GM04503 (cell line): ENCODE results near the gene APBA1.
"Not testable (repeated sequence)": the region's sequence is repeated elsewhere in the genome, so short reads cannot be mapped to it uniquely, and the experiment has no call there.

Experiments used
- DNase-seq: peaks from one replicate; pipeline ENCODE4 v3.0.0-alpha.2; 2012; ENCODE audit warnings: low read depth

The APBA1 gene

DNA sequence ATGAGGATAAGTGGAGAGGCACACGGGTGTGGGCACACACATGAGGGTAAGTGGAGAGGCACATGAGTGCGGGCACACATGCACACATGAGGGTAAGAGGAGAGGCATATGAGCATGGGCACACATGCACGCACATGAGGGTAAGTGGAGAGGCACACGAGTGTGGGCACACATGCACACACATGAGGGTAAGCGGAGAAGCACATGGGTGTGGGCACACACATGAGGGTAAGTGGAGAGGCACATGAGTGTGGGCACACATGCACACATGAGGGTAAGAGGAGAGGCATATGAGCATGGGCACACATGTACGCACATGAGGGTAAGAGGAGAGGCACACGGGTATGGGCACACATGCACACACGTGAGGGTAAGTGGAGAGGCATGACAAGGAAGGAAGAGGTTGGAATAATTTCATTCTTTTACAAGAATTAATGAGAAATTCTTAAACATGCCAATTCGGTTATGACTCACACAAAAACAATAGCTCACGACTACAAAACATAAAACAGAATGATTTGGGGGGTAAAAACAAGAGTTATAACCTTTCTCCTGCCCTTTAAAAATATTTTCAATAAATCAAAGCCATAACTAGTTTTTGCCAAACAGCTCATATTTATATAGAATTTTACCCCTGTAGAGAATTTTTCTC is 67.5 kb downstream of the APBA1 start:
- DNase-seq, result no peak

DNA sequence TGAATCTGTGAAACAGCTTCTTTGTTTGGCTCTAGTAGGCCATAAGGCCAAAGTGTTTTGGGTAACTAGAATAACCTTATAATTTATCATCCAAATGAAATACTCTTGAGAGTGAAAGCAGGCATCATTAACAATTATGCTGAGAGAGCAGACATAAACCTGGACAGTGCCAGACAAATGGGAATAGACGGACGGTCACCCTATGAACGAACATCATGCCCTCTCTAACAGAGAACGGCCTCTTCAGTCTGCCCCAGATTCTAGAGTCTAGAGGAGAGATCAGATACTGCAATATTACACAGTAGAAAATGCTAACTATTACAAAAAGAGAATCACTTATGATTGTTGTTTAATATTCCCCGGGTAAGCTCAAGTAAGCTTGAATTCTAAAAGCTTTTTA is 68.5 kb downstream of the APBA1 start:
- DNase-seq, result no peak

DNA sequence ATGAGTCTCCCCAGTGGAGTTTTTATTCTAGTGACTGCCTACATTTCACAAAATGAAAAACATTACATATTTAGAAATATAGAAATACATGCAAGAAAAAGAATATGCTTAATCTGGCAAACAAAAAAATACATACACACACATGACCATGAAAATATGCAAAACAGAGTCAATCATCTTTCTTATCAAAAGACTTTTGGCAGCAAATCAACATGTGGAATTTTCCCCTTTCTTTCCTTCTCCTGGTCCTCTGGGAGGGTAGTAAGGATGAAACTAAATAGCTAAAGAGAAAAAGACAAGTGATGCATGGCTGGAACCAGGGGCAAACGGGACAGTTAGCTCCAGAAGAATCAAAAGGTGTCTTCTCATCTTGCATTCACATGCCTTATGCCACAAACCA is 69.4 kb downstream of the APBA1 start:
- DNase-seq, result no peak

DNA sequence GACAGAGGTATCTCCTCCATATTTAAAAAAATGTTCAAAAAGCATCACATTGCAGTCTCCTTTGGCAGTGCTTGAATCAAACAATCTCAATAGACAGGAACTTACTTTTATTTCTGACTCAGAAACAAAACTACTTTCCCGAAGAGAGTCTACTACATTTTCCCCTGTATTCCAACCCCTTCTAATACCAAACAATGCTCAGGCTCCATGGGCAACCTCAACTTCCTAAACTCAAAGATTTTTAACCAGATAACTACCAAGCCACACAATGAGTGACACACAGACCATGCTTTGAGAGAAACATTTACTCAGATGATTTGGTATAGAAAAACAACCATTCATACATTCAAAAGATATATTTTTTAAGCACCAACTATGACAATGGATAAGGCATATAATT is 70.5 kb downstream of the APBA1 start:
- no peak for DNase-seq

DNA sequence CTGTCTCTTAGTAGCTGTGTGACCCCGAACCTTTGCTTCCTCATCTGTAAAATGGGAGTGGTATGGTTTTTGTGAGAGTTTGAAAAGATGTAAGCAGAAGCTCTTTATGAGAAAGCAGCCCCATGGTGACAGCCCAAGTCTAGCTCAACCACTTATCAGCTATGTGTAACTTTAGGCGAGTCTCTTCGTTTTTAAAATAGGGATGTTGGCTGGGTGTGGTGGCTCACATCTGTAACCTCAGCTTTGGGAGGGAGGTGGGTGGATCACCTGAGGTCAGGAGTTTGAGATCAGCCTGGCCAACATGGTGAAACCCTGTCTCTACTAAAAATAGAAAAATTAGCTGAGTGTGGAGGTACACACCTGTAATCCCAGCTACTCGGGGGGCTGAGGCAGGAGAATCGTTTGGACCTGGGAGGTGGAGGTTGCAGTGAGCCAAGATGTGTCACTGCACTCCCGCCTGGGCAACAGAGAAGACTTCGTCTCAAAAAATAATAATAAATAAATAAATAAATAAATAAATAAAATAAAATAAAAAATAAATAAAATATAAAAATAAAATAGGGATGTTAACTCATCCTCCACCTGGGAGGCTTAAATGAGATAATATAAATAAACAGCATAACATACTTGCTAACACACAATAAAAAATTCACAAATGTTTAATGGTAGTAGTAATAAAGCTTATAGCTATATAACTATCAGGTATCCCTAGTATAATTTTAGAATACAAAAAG is 71.7 kb downstream of the APBA1 start:
- no peak for DNase-seq

DNA sequence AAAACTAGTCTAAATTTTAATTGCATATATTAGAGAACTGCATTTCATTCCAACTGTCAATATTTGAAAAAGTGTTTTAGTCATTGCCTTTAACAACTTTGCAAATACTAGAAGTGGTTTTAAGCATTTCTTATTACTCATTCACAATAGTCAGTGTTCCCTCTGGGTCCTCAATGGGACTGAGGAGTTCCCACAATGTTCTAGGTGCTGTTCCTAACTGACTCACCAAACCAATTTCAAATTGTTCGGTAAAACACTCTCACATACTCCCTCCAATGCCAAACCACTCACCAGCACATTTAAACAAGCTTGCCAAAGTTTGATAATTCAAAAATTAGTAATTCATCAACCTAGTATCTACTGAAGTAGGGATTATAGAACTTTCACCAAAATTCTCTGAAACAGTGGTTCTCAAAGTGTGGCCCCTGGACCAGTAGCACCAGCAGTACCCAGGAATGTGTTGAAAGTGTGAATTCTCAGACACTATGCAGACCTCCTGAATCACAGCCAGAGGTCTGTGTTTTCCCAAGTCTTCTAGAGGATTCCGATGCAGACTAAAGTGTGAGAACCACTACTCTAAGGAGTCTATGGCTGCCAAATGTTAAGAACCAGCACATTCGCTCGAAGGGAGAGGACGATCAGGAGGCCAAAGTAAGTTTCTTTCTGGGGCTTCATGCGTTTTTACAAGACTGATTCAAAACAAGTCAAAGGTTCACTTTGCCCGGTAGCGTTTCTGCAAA is 72.8 kb downstream of the APBA1 start:
- no peak for DNase-seq

DNA sequence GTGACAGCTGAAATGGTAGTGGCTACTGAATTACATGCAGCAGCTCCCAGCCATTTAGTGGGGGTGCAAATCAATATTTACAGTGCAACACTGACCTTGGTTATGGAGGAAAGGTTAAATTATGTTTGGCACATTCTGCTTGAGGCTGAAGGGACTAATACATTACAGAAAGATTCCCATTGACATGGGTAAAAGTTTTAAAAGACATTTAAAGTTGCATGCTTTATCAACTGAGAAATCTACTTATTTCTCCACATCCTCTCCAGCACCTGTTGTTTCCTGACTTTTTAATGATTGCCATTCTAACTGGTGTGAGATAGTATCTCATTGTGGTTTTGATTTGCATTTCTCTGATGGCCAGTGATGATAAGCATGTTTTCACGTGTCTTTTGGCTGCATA is 75.3 kb downstream of the APBA1 start:
- DNase-seq, result not testable (repeated sequence)

DNA sequence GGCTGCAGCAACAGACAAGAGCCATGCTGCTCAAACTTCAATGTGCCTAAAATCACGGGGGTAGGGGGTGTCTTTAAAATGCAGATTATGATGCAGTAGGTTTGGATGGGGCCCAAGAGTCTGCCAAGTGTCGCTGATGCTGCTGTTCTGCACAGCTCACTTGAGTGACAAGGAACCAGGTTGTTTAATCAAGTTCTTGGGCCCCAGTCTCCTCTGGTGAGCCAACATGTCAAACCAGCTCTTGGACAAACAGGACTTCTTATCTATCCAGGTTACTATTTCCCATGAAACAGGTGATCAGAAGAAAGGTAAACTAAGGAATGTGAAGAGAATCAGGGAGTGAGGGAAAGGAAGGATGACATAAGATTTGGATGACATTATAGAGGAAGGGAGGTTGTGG is 78.0 kb downstream of the APBA1 start:
- DNase-seq, result no peak

DNA sequence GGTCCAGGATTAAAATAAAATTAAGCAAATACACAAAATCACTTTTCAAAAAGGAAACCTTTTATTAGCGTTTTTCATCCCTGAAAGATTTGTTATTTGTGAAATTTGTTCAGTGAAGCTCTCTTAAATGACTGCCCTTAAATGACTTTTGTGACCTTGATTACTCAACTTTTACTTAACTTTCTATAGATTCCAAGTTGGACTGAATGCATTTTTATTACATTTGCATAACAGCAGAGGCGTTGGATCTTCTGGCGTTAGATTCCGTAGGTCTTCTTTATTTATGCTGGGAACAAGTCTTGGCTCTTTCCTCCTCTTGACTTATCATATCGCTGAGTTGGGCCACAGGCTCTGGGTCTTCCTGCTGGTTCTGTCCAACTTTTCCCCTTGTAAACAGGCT is 78.4 kb downstream of the APBA1 start:
- DNase-seq, result no peak

DNA sequence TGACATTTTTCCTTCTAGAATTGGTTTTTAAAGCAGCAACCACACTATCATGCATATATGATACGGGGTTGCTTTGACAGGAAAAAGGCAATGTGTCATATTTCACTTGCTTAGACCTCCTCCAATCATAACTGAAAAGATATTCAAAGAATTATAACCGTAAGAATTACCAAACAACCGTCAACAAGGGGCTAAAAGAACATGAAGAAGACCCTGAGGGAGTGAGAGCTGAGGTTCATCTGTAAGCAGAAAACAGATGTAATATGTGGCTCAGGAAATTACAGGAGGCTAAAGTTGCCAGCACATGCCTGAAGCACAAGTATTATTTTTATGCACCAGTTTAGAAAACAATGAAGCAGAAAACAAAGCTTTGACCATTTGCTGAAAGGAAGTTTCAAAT is 78.9 kb downstream of the APBA1 start:
- DNase-seq, result no peak

DNA sequence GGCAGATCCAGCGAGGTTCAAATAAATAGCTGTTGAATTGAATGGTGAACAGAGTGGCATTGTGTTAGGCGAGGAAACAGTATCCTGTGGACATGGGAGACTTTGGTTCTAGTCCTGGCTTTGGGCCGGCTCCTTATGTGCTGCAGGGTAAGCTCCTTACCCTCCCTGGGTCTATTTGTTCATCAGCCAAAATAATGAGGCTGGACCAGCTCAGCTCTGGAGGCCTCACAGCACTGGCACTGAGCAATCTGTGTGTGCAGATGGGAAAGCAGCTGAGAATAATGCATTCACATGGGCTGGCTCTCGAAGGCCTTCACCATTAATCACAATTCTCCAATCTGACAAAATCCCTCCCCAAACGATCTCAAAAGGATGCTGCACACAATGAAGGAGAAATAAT is 81.9 kb downstream of the APBA1 start:
- no peak for DNase-seq

DNA sequence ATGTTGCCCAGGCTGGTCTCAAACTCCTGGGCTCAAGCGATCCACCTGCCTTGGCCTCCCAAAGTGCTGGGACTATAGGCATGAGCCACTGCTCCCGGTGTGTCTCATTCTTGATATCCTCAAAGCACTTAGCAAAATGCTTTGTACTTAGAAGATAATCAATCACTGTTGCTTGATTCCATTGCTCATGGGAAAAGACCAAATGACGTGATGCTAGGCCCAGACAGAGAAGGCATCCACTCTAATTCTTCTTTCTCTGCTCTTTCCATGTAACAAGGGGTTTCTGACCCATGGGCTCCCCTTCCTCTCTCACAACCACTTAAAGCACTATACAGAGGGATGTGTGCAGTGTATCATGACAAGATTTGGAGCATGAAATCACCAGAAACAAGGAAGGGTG is 83.0 kb downstream of the APBA1 start:
- DNase-seq, result no peak

DNA sequence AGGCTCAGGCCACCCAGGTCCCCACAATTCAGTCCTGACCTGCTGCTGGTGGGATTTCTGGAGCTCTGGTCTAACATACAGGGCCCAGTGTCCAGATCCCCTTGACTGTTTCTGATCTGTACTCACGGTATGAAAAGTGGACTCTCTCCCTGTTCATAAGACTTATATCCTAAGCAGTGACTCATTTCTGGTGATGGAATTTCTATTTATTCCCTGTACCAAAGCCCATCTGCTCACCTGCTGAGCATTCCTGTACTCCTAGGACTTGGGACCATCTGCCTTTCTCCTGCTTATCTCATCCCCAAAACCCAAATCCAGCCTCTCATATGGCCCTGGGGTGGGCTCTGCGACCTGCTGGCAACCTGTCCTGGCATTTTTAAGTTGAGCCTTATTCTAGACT is 86.6 kb downstream of the APBA1 start:
- no peak for DNase-seq

DNA sequence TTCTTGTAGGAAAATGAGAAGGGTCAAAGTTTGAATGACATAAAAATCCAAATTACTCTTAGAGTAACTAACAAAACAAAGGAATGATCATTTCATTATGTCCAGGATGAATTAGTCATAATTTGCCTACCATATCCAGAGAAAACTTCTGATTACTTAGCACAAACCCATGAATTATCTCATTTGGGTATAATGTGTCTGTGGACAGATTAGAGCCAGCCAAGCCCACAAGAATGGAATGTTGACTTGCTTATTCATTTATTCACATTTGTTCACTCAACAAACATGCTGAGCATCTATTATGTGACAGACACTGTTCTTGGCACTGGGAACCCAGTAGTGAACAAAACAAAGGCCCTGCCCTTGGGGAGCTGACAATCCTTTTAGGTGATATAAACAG is 87.4 kb downstream of the APBA1 start:
- DNase-seq, result no peak

DNA sequence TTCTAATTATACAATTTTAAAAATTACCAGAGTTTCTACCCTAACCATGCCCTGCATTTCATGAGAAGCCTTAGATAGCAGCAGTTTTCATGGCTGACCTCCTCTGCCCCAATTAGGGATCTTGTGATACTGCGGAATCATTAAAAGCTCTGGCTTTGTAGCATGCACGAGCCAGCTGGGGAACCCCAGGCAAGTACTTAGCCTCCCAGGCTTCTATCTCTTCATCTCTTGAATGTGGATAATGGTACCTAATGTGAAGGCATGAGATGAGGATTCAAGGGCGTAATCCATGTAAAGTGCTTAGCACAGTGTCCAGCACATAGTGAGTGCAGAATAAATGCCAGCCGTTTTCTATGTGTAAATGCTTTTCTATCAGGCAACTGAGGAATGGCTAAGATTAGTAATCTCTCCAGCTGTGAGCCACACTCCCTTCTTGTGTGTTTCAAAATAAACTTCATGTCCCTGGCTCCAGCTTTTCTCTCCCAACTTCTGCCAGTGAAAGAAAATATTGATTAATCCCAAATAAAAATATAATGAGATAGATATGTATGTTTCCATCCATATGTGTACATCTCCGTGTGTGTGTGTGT is 88.4 kb downstream of the APBA1 start:
- no peak for DNase-seq

DNA sequence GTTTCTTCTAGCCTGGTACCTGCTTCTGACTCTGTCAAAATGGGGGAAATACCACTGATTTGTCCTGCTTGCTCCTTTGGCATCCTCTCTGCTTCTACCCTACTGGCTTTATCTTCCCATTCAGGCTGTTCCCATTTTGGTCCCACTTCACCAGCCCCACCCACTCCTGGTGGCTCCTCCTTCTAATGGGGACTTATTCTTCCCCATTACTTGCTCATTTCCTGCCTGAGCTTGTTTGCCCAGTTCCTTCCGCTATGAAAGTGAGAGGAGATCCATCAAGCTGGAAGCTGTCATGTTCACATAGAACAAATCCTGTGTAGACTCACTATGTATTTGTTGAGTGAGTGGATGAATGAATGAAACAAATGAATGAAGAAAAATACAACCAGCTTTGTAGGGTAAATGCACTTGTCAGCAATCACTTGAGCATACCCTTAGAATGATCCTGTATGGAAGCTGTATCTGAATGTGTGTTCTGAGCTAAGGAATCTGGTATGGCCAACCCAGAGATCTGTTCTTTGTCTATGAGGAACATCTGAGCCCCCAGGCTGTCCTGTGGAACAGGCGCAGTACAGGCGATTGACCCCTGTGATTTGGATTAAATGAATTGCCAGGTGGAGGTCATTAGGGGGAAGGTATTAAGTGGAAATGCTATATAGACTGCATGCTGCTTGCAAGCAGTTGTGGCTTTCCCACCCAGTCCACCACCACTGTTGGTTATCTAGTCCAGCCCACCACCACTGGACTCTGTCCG is 89.5 kb downstream of the APBA1 start:
- DNase-seq, result no peak

DNA sequence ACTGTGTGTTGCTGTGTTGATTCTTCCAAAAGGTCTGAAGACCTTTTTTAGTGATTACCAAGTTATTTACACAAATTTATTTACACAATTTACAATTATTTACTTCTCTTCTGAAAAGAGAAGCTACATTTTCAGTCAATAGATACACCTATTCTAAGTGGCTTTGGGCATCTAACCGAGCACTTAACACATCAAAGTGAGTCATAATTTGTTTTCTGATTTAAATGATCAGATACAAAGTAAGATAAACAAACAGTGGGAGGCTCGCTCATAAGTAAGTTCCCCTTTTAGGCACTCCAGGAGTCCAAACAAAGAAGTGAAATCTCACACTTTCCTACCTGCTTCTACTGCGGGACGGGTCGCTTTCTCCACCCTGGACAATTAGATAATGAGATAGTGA is 90.2 kb downstream of the APBA1 start:
- DNase-seq, result no peak

DNA sequence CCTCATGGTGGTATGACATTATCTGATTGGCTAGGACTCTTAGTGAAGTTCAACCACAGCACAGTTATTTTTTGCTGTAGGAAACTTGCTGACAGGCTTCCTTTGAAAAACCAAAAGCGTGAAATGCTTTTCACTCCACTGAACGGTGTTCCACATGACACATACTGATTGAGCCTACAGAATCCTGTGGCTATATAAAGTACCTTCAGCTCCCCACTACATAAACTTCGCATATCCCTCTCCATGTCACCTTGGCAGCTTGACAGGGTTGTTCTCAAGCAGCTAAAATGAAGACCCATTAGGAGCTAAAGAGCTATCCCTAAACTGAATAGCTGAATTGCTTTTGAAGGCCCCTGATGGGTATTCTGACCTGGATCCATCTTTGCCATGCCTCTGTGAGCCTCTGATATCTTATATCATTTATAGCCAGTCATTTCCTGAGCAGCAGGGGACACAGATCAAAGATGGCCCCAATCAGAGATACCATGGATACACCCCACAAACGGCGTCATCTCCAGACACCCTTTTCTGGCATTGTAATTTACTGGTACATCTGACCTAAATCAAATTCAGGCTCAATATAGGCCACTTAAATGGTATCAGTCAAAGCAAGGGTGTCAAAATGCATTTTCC is 91.5 kb downstream of the APBA1 start:
- DNase-seq, result no peak

DNA sequence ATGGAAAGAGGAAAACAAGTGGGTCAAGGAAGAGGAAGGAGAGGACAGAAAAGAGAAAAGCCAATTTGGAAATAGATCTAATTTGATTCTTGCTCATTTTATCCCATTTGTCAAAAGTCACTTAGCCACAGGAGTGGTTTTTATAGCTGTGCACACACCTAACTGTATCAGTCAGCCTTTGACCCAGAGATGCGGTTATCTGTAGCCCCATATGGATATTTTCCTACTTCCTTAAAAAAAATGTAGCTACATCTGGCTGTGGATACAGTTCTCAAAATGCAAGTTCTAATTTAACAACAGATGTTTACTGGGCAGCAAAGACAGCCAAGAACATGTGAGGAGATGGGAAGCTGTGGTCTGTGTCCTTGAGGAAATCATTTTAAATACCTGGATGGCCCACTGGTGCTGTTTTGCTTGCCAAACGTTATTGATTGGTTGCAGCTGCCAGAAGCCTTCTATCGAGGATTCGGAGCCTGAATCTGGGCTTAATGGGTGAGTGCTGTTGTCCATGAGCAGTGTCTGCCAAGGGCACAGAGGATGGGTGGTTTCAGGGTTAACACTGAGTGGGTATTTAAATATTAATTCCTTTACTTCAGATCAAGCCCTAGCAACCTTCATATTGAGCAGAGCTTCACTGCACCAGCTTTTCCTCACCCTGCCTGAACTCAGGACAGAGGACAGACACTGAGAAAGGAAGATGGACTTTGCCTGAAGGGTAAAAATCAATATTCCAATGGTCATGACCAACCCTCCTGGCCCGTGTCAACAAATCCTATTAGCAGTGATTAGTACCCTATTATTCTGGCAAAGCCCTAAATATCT is 92.2 kb downstream of the APBA1 start:
- no peak for DNase-seq

DNA sequence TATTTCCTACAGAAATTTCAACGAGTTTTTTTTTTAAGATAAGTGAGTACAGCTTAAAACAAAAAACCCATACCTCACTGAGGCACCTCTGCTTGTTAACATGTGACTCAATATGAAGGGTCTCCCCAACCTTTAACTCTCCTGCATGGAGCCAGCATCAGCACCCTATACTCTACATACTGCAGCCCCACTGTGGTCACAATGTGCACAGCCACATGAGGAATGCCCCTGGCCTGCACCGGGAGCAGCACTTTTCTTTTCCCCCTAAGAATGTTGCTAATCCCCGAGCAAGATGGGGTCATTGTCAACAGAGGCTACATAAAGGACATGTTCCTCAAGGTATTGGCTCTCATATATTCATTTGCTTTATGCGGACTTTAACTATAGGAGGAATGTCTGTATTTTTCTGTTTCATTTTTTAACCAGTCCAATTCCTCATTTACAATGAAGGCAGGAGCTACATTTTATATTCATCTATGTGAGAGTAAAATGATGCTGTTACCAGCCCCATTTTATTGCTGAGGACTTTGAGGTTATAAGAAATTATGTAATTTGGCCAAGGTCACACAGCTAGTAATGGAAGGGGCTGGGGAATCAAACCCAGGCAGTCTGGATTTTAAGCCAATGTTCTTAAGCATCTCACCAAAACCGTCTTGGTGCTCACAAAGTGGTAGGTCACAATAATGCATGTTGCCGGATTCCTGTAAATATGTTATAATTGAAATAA is 93.0 kb downstream of the APBA1 start:
- DNase-seq, result no peak
